ACHN (cell line): ENCODE data around the gene RSAD2.
"Not testable (repeated sequence)": the region's sequence is repeated elsewhere in the genome, so short reads cannot be mapped to it uniquely, and the experiment has no call there.

Experiments used
- DNase-seq: peaks from one replicate; pipeline ENCODE4 v3.0.0-alpha.2; 2015
- in situ Hi-C: cut with HindIII; loops from 2 replicates; pipeline ENCODE4 v1.10.0; 2017; ENCODE audit warnings: low sequenced_read_pairs, low pct_ligation_motif_present, low pct_unique_long_range_greater_than_20kb

RSAD2 gene

GRCh38 chr2:6887751-6888192 is 10.2 kb downstream of the RSAD2 start:
- in situ Hi-C loops = no loop called here
- DNase-seq = no peak

- no peak for DNase-seq
- in situ Hi-C loops = no loop called here
These were observed 11.1 kb downstream of the RSAD2 start for GRCh38 chr2:6888724-6889123.

GRCh38 chr2:6893876-6894482 is 16.4 kb downstream of the RSAD2 start:
- DNase-seq = no peak

GRCh38 chr2:6896930-6897759 is 19.6 kb downstream of the RSAD2 start:
- DNase-seq = peak; percentile 27
- in situ Hi-C loops = no loop called here

More at GRCh38 chr2:6893876-6894482, 16.4 kb downstream of the RSAD2 start:
- in situ Hi-C loops = no loop called here

- DNase-seq, in situ Hi-C loops: not testable (repeated sequence)
These were observed 25.0 kb downstream of the RSAD2 start for GRCh38 chr2:6902581-6902980.

- in situ Hi-C loops = no loop called here
- DNase-seq = no peak
These were observed 28.1 kb downstream of the RSAD2 start for GRCh38 chr2:6905668-6906067.

GRCh38 chr2:6906165-6906741 is 28.7 kb downstream of the RSAD2 start:
- no peak for DNase-seq
- in situ Hi-C loops = no loop called here

- no peak for DNase-seq
- in situ Hi-C loops = no loop called here
These were observed 30.7 kb downstream of the RSAD2 start for GRCh38 chr2:6908291-6908690.

- DNase-seq = no peak
- in situ Hi-C loops = no loop called here
These were observed 32.1 kb downstream of the RSAD2 start for GRCh38 chr2:6909431-6910385.

GRCh38 chr2:6911721-6912120 is 34.1 kb downstream of the RSAD2 start:
- in situ Hi-C loops = no loop called here
- no peak for DNase-seq

- no peak for DNase-seq
- in situ Hi-C loops = no loop called here
These were observed 36.0 kb downstream of the RSAD2 start for GRCh38 chr2:6913415-6914157.

- in situ Hi-C loops = no loop called here
- DNase-seq = no peak
These were observed 37.3 kb downstream of the RSAD2 start for GRCh38 chr2:6914828-6915227.

GRCh38 chr2:6915399-6915798 is 37.8 kb downstream of the RSAD2 start:
- no peak for DNase-seq
- in situ Hi-C loops = no loop called here

- in situ Hi-C loops = no loop called here
- no peak for DNase-seq
These were observed 38.6 kb downstream of the RSAD2 start for GRCh38 chr2:6916224-6916623.

- in situ Hi-C loops = no loop called here
- no peak for DNase-seq
These were observed 39.1 kb downstream of the RSAD2 start for GRCh38 chr2:6916736-6917070.

- DNase-seq = peak; percentile 53
- in situ Hi-C loops = no loop called here
These were observed 39.6 kb downstream of the RSAD2 start, which contains the start of gene RNF144A for GRCh38 chr2:6917071-6917760. RNF144A (plus strand) TSS chr2:6917412; CDS start chr2:6996927, 79,515 bp downstream.

GRCh38 chr2:6917761-6918421 is 40.3 kb downstream of the RSAD2 start:
- in situ Hi-C loops = no loop called here
- DNase-seq = no peak
